ENCODE data around the gene CBX8. TPM values are rescaled to one million over a fixed set of nuclear protein-coding genes. Genes with fewer than 3 reads are reported as not detected.

The CBX8 gene
- total and polyA plus RNA-seq, 2 of the 13 experiments (the other 11 are each of a cell fraction or from before 2014, with no cell fraction given): 0.34 to 12.6 TPM

- TF ChIP-seq ARID3A (IDR thresholded peaks at IDR 0.05; ENCODE audit: low read depth, low read length) (no peak), ZKSCAN1 (IDR thresholded peaks at IDR 0.05; ENCODE audit: low read length) (no peak), DMAP1 (CRISPR knock-in tag; IDR thresholded peaks at IDR 0.05) (no peak), NBN (conservative IDR thresholded peaks at IDR 0.05) (no peak), LRRFIP1 (CRISPR knock-in tag; conservative IDR thresholded peaks at IDR 0.05) (no peak), MTF1 (CRISPR knock-in tag; IDR thresholded peaks at IDR 0.05) (no peak), ZNF513 (CRISPR knock-in tag; conservative IDR thresholded peaks at IDR 0.05) (no peak), RARG (CRISPR knock-in tag; IDR thresholded peaks at IDR 0.05; ENCODE audit: low read depth) (no peak), PBX2 (CRISPR knock-in tag; IDR thresholded peaks at IDR 0.05) (no peak), ZNF430 (CRISPR knock-in tag; IDR thresholded peaks at IDR 0.05) (no peak), ZNF205 (CRISPR knock-in tag; IDR thresholded peaks at IDR 0.05) (no peak), PATZ1 (CRISPR knock-in tag; IDR thresholded peaks at IDR 0.05) (no peak), LCORL (IDR thresholded peaks at IDR 0.05) (no peak), LCORL (CRISPR knock-in tag; IDR thresholded peaks at IDR 0.05) (peak; percentile 30; the same call in 1 of the 2 replicates), DRAP1 (CRISPR knock-in tag; IDR thresholded peaks at IDR 0.05) (no peak), ZNF12 (CRISPR knock-in tag; IDR thresholded peaks at IDR 0.05) (no peak), RXRA (CRISPR knock-in tag; IDR thresholded peaks at IDR 0.05) (0 out of 2 replicates have a peak, but pooled peaks have one; percentile 3), ATRX (CRISPR knock-in tag; IDR thresholded peaks at IDR 0.05; ENCODE audit: borderline replicate concordance) (no peak), ZNF713 (CRISPR knock-in tag; IDR thresholded peaks at IDR 0.05) (no peak), MBNL3 (CRISPR knock-in tag; conservative IDR thresholded peaks at IDR 0.05) (no peak), TCF7L2 (IDR thresholded peaks at IDR 0.05; ENCODE audit: low read depth, low read length) (no peak), CREBL2 (CRISPR knock-in tag; IDR thresholded peaks at IDR 0.05; ENCODE audit: borderline replicate concordance) (no peak)
These were observed 38.6 kb upstream of the CBX8 start (continued) for GRCh38 chr17:79835470-79835899.

Measured in HepG2 (cell line).